ENCODE results near the gene RBMS1. TPM values are rescaled to one million over a fixed set of nuclear protein-coding genes. Genes with fewer than 3 reads are reported as not detected.

RBMS1 gene
- total RNA-seq, 4 donors from 2014 or later, result 50.2 to 62.3 (median 59.1) TPM

- H3K4me3 ChIP-seq (ENCODE audit: low read depth, poor library complexity, severe bottlenecking), result no peak overlapping the region
- WGBS, 2 donors, result 47 to 49% methylated on average over 4 of the region's 4 CpGs
- no peak for DNase-seq (ENCODE audit: low spot score in 2 of 2)
- TF ChIP-seq POLR2A (IDR thresholded peaks at IDR 0.05) (no peak), CTCF (IDR thresholded peaks at IDR 0.05) (no peak)
- intact Hi-C loops (cut with DNase I; ENCODE audit: low total_unique reads), result no loop called here
Observed at GRCh38 chr2:160269365-160269764, 224.2 kb downstream of the RBMS1 start.

- no peak for DNase-seq (ENCODE audit: low spot score in 2 of 2)
- intact Hi-C loops (cut with DNase I; ENCODE audit: low total_unique reads), result no loop called here
- TF ChIP-seq POLR2A (IDR thresholded peaks at IDR 0.05), result no peak
- TF ChIP-seq CTCF (IDR thresholded peaks at IDR 0.05), result no peak
Observed at GRCh38 chr2:160268151-160268781, 225.3 kb downstream of the RBMS1 start.

DNA sequence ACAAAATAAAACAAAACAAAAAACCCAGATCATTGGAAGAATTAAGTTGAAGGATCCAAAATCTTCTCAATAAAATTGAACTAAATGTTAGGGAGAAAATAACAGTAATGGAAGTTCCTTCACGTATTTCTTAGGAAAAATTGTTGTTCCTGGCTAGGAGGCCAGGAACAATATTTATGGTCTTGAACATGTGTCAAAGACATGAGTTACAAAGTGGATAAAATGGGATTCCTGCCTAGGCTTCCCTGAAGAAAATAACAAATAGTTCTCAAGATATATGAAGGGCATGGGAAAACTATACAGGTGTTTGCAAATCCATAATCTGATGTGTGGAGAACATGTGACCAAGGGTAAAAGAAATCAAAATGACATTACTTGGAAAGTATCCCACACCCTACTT lies 225.9 kb downstream of the RBMS1 start:
- intact Hi-C loops (cut with DNase I; ENCODE audit: low total_unique reads), result no loop called here
- DNase-seq (ENCODE audit: low spot score in 2 of 2), result no peak
- no peak overlapping the region for H3K4me3 ChIP-seq (ENCODE audit: low read depth, poor library complexity, severe bottlenecking)
- WGBS, 2 donors, result 55 to 59% methylated on average over 1 of the region's 1 CpG
- TF ChIP-seq CTCF (IDR thresholded peaks at IDR 0.05) (no peak), POLR2A (IDR thresholded peaks at IDR 0.05) (no peak)

More at GRCh38 chr2:160268151-160268781, 225.3 kb downstream of the RBMS1 start:
- 60 to 71% methylated on average over 2 of the region's 2 CpGs for WGBS, 2 donors
- no peak overlapping the region for H3K4me3 ChIP-seq (ENCODE audit: low read depth, poor library complexity, severe bottlenecking)

- no peak for TF ChIP-seq CTCF (IDR thresholded peaks at IDR 0.05)
- no peak for TF ChIP-seq POLR2A (IDR thresholded peaks at IDR 0.05)
- no peak overlapping the region for H3K4me3 ChIP-seq (ENCODE audit: low read depth, poor library complexity, severe bottlenecking)
- no peak for DNase-seq (ENCODE audit: low spot score in 2 of 2)
- intact Hi-C loops (cut with DNase I; ENCODE audit: low total_unique reads), result no loop called here
- whole genome bisulfite sequencing, 2 donors, result 89 to 96% methylated on average over 4 of the region's 4 CpGs
Observed at GRCh38 chr2:160267022-160267421, 226.6 kb downstream of the RBMS1 start.

GRCh38 chr2:160266037-160266551 lies 227.5 kb downstream of the RBMS1 start:
- 68 to 71% methylated on average over 7 of the region's 7 CpGs for WGBS, 2 donors
- no peak overlapping the region for H3K4me3 ChIP-seq (ENCODE audit: low read depth, poor library complexity, severe bottlenecking)
- intact Hi-C loops (cut with DNase I; ENCODE audit: low total_unique reads), result no loop called here
- TF ChIP-seq POLR2A (IDR thresholded peaks at IDR 0.05) (no peak), CTCF (IDR thresholded peaks at IDR 0.05) (no peak)
- DNase-seq (ENCODE audit: low spot score in 2 of 2), result no peak

GRCh38 chr2:160264308-160264707 lies 229.3 kb downstream of the RBMS1 start:
- intact Hi-C loops (cut with DNase I; ENCODE audit: low total_unique reads), result no loop called here
- TF ChIP-seq POLR2A (IDR thresholded peaks at IDR 0.05) (no peak), CTCF (IDR thresholded peaks at IDR 0.05) (no peak)
- WGBS, 2 donors, result 100% methylated on average over 1 of the region's 1 CpG
- DNase-seq (ENCODE audit: low spot score in 2 of 2), result no peak
- no peak overlapping the region for H3K4me3 ChIP-seq (ENCODE audit: low read depth, poor library complexity, severe bottlenecking)

Measured in lower leg skin (tissue), 4 donors.